ENCODE measurements around the gene PHLPP2. TPM values are rescaled to one million over a fixed set of nuclear protein-coding genes. Genes with fewer than 3 reads are reported as not detected.
A peak's percentile ranks its signal among the peaks of the same experiment; 100 is the strongest.

The PHLPP2 gene
- total RNA-seq, 1 experiment from 2014 or later: 4.4 TPM

- no peak overlapping the region for H3K27ac ChIP-seq (ENCODE audit: low read length)
- H3K9me2 ChIP-seq (replicated peaks; ENCODE audit: low read length): no peaks in the 10 kb centered on the region
- H3K27me3 ChIP-seq (ENCODE audit: low read length): no peaks in the 10 kb centered on the region
- H3K4me3 ChIP-seq (ENCODE audit: low read length): no peak overlapping the region
- ATAC-seq (no peak), DNase-seq (no peak)
- H3K79me2 ChIP-seq (ENCODE audit: low read length): 0 out of 2 replicates have a peak, but pooled peaks cover 4% of the 10 kb centered on the region
- no peak overlapping the region for H2AFZ ChIP-seq (ENCODE audit: low read length)
- H4K20me1 ChIP-seq (ENCODE audit: low read length): no peaks in the 10 kb centered on the region
- TF ChIP-seq EZH2phosphoT487 (IDR thresholded peaks at IDR 0.05; ENCODE audit: borderline replicate concordance, low read length): no peak
- TF ChIP-seq EZH2 (IDR thresholded peaks at IDR 0.05; ENCODE audit: low read length, unreplicated experiment): no peak
- TF ChIP-seq CTCF (conservative IDR thresholded peaks at IDR 0.05; ENCODE audit: low read depth, low read length): no peak
- no peaks in the 10 kb centered on the region for H3K36me3 ChIP-seq (ENCODE audit: low read depth, low read length)
- no peak overlapping the region for H3K4me2 ChIP-seq (ENCODE audit: low read length)
- POLR2A ChIA-PET (ENCODE audit: unreplicated experiment): no interaction called here
- no peak overlapping the region for H3K9ac ChIP-seq (ENCODE audit: low read length)
- no TSS peak for BruUV-seq (replicated peaks)
- CTCF ChIA-PET: no interaction called here
- intact Hi-C loops (cut with micrococcal nuclease): no loop called here
- no peaks in the 10 kb centered on the region for H3F3A ChIP-seq (ENCODE audit: low read length, unreplicated experiment)
- 0 out of 2 replicates have a peak, but pooled peaks cover 6% of the 10 kb centered on the region for H3K4me1 ChIP-seq (ENCODE audit: insufficient read depth, low read length)
- no peaks in the 10 kb centered on the region for H3K9me3 ChIP-seq (ENCODE audit: low read length)
Measured at GRCh38 chr16:71629278-71630016, 95.1 kb downstream of the PHLPP2 start.

GRCh38 chr16:71628810-71629209 is 95.7 kb downstream of the PHLPP2 start:
- ATAC-seq (no peak), DNase-seq (peak; percentile 30)
- Histone ChIP-seq H4K20me1 (ENCODE audit: low read length) (no peaks in the 10 kb centered on the region), H3K36me3 (ENCODE audit: low read depth, low read length) (no peaks in the 10 kb centered on the region), H3K27ac (ENCODE audit: low read length) (no peak overlapping the region), H3K27me3 (ENCODE audit: low read length) (no peaks in the 10 kb centered on the region), H3K4me2 (ENCODE audit: low read length) (no peak overlapping the region), H3F3A (ENCODE audit: low read length, unreplicated experiment) (no peaks in the 10 kb centered on the region), H3K79me2 (ENCODE audit: low read length) (0 out of 2 replicates have a peak, but pooled peaks cover 4% of the 10 kb centered on the region), H3K9ac (ENCODE audit: low read length) (no peak overlapping the region), H2AFZ (ENCODE audit: low read length) (no peak overlapping the region), H3K9me3 (ENCODE audit: low read length) (no peaks in the 10 kb centered on the region), H3K9me2 (replicated peaks; ENCODE audit: low read length) (no peaks in the 10 kb centered on the region), H3K4me3 (ENCODE audit: low read length) (no peak overlapping the region), H3K4me1 (ENCODE audit: insufficient read depth, low read length) (0 out of 2 replicates have a peak, but pooled peaks cover 6% of the 10 kb centered on the region)
- BruUV-seq (replicated peaks): no TSS peak
- POLR2A ChIA-PET (ENCODE audit: unreplicated experiment): no interaction called here
- intact Hi-C loops (cut with micrococcal nuclease): no loop called here
- CTCF ChIA-PET: no interaction called here
- no peak for TF ChIP-seq EZH2phosphoT487 (IDR thresholded peaks at IDR 0.05; ENCODE audit: borderline replicate concordance, low read length)

- TF ChIP-seq CTCF (conservative IDR thresholded peaks at IDR 0.05; ENCODE audit: low read depth, low read length): no peak
- no peak for TF ChIP-seq EZH2 (IDR thresholded peaks at IDR 0.05; ENCODE audit: low read length, unreplicated experiment)
- no peak for TF ChIP-seq EZH2phosphoT487 (IDR thresholded peaks at IDR 0.05; ENCODE audit: borderline replicate concordance, low read length)
- intact Hi-C loops (cut with micrococcal nuclease): no loop called here
- Histone ChIP-seq H4K20me1 (ENCODE audit: low read length) (no peaks in the 10 kb centered on the region), H3K4me3 (ENCODE audit: low read length) (no peak overlapping the region), H3K27ac (ENCODE audit: low read length) (no peak overlapping the region), H3K79me2 (ENCODE audit: low read length) (0 out of 2 replicates have a peak, but pooled peaks cover 4% of the 10 kb centered on the region), H3K9me3 (ENCODE audit: low read length) (no peaks in the 10 kb centered on the region), H3F3A (ENCODE audit: low read length, unreplicated experiment) (no peaks in the 10 kb centered on the region), H3K4me2 (ENCODE audit: low read length) (no peak overlapping the region), H3K9ac (ENCODE audit: low read length) (no peak overlapping the region), H3K36me3 (ENCODE audit: low read depth, low read length) (no peaks in the 10 kb centered on the region), H3K4me1 (ENCODE audit: insufficient read depth, low read length) (0 out of 2 replicates have a peak, but pooled peaks cover 6% of the 10 kb centered on the region), H3K9me2 (replicated peaks; ENCODE audit: low read length) (no peaks in the 10 kb centered on the region), H3K27me3 (ENCODE audit: low read length) (no peaks in the 10 kb centered on the region), H2AFZ (ENCODE audit: low read length) (no peak overlapping the region)
- ChIA-PET CTCF (no interaction called here), POLR2A (ENCODE audit: unreplicated experiment) (no interaction called here)
- DNase-seq: no peak
- no TSS peak for BruUV-seq (replicated peaks)
- no peak for ATAC-seq
Measured at GRCh38 chr16:71627731-71628181, 96.7 kb downstream of the PHLPP2 start.
